Nephron progenitor cell (in vitro differentiated cells): Measurements from ENCODE around the gene TRMU.
"Not testable (repeated sequence)": the region's sequence is repeated elsewhere in the genome, so short reads cannot be mapped to it uniquely, and the experiment has no call there.

ENCODE experiments used
- DNase-seq: peaks from one replicate; pipeline ENCODE4 v3.0.0; 2021
- H3K27ac Mint-ChIP-seq: 2 replicates; pipeline ENCODE4 v1.8.0; 2021; ENCODE audit warnings: mild to moderate bottlenecking, moderate library complexity, mixed read lengths
- H3K27me3 Mint-ChIP-seq: 2 replicates; pipeline ENCODE4 v1.8.0; 2021; ENCODE audit warnings: mild to moderate bottlenecking, low read depth, mixed read lengths; ENCODE audit not compliant: poor library complexity
- H3K36me3 Mint-ChIP-seq: 2 replicates; pipeline ENCODE4 v1.8.0; 2021; ENCODE audit warnings: low read depth, mixed read lengths
- H3K4me1 Mint-ChIP-seq: 2 replicates; pipeline ENCODE4 v1.8.0; 2021; ENCODE audit warnings: mixed read lengths
- H3K4me3 Mint-ChIP-seq: 2 replicates; pipeline ENCODE4 v1.8.0; 2021; ENCODE audit warnings: mild to moderate bottlenecking, moderate library complexity, mixed read lengths
- H3K9me3 Mint-ChIP-seq: 2 replicates; pipeline ENCODE4 v1.8.0; 2021; ENCODE audit warnings: mild to moderate bottlenecking, moderate library complexity, mixed read lengths
- CTCF ChIP-seq: fragments of 200-600 bp; sonication (generic); IDR thresholded peaks from 2 replicates; pipeline ENCODE4 v1.5.0; 2021; ENCODE audit warnings: antibody characterized with exemption

The TRMU gene

GRCh38 chr22:46401370-46401769 lies 65.9 kb downstream of the TRMU start:
- Mint-ChIP-seq H3K36me3 (no peaks in the 10 kb centered on the region), H3K27ac (no peak overlapping the region), H3K9me3 (no peaks in the 10 kb centered on the region), H3K27me3 (no peaks in the 10 kb centered on the region), H3K4me1 (no peaks in the 10 kb centered on the region), H3K4me3 (no peak overlapping the region)
- no peak for DNase-seq
- TF ChIP-seq CTCF: no peak

- no peak overlapping the region for H3K27ac Mint-ChIP-seq
- no peak for DNase-seq
- H3K27me3 Mint-ChIP-seq: peaks cover 5% of the 10 kb centered on the region
- no peak for TF ChIP-seq CTCF
- no peaks in the 10 kb centered on the region for H3K36me3 Mint-ChIP-seq
- peaks cover 7% of the 10 kb centered on the region for H3K4me1 Mint-ChIP-seq
- no peaks in the 10 kb centered on the region for H3K9me3 Mint-ChIP-seq
- no peak overlapping the region for H3K4me3 Mint-ChIP-seq
These were observed 67.0 kb downstream of the TRMU start for GRCh38 chr22:46402505-46402904.

GRCh38 chr22:46403880-46404279 lies 68.4 kb downstream of the TRMU start:
- not testable (repeated sequence) for H3K27ac Mint-ChIP-seq, H3K27me3 Mint-ChIP-seq, DNase-seq, H3K9me3 Mint-ChIP-seq, H3K4me3 Mint-ChIP-seq, H3K36me3 Mint-ChIP-seq
- H3K4me1 Mint-ChIP-seq: peaks cover 14% of the 10 kb centered on the region

- no peak for DNase-seq
- H3K27me3 Mint-ChIP-seq: peaks cover 8% of the 10 kb centered on the region
- TF ChIP-seq CTCF: no peak
- peaks cover 18% of the 10 kb centered on the region for H3K4me1 Mint-ChIP-seq
- no peaks in the 10 kb centered on the region for H3K36me3 Mint-ChIP-seq
- no peaks in the 10 kb centered on the region for H3K9me3 Mint-ChIP-seq
- H3K4me3 Mint-ChIP-seq: no peak overlapping the region
- no peak overlapping the region for H3K27ac Mint-ChIP-seq
These were observed 70.4 kb downstream of the TRMU start for GRCh38 chr22:46405901-46406300.

- Mint-ChIP-seq H3K4me3 (no peak overlapping the region), H3K27ac (no peak overlapping the region), H3K4me1 (peaks cover 18% of the 10 kb centered on the region), H3K9me3 (no peaks in the 10 kb centered on the region), H3K36me3 (no peaks in the 10 kb centered on the region), H3K27me3 (peaks cover 8% of the 10 kb centered on the region)
- no peak for DNase-seq
- TF ChIP-seq CTCF: no peak
These were observed 70.8 kb downstream of the TRMU start for GRCh38 chr22:46406349-46406748.

GRCh38 chr22:46406791-46407190 lies 71.3 kb downstream of the TRMU start:
- peaks cover 8% of the 10 kb centered on the region for H3K27me3 Mint-ChIP-seq
- no peak overlapping the region for H3K27ac Mint-ChIP-seq
- H3K4me1 Mint-ChIP-seq: peaks cover 18% of the 10 kb centered on the region
- no peaks in the 10 kb centered on the region for H3K36me3 Mint-ChIP-seq
- H3K9me3 Mint-ChIP-seq: no peaks in the 10 kb centered on the region
- no peak overlapping the region for H3K4me3 Mint-ChIP-seq
- no peak for DNase-seq
- TF ChIP-seq CTCF: no peak
